ENCODE measurements around the gene DAPK1.
A peak's percentile ranks its signal among the peaks of the same experiment; 100 is the strongest.
"Not testable (repeated sequence)": the region's sequence is repeated elsewhere in the genome, so short reads cannot be mapped to it uniquely, and the experiment has no call there.

Gene DAPK1

DNA sequence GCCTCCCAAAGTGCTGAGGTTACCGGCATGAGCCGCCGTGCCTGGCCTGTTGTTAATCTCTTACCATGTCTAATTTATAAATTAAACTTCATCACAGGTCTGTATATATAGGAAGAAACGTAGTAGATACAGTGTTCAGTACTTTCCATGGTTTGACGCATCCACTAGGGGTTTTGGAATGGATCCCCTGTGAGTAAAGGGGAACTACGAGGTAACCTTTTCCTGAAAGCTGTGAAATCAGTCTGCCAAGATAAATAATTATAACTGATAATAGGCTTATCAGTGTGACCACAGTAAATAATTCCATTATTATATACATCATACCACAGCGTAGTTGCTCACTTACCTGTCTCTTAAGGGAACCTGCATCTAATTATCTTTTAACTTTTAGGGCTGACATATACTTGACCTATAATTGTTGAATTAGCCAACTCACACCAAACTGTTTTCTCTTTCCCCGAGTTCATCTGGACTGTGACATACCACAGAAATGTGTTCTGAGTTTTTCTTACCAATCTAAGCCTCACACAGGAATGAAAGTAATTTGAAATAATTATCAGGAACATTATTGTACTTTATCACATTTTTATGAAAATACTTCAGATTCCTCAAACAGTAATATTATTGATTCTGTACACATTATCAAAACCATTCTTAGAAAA lies 42.9 kb downstream of the DAPK1 start:
- no peak overlapping the region for H3K9ac ChIP-seq (ENCODE audit: low read length)
- H3K9me3 ChIP-seq (ENCODE audit: control insufficient read depth, low read length) = no peaks in the 10 kb centered on the region
- no peak overlapping the region for H3K4me3 ChIP-seq (ENCODE audit: low read length)
- no peaks in the 10 kb centered on the region for H3K4me1 ChIP-seq (ENCODE audit: control insufficient read depth, insufficient read depth, low read length)
- H3K27me3 ChIP-seq (ENCODE audit: control insufficient read depth, insufficient read depth, low read length) = no peaks in the 10 kb centered on the region
- H3K36me3 ChIP-seq (ENCODE audit: control insufficient read depth, insufficient read depth, low read length) = no peaks in the 10 kb centered on the region

DNA sequence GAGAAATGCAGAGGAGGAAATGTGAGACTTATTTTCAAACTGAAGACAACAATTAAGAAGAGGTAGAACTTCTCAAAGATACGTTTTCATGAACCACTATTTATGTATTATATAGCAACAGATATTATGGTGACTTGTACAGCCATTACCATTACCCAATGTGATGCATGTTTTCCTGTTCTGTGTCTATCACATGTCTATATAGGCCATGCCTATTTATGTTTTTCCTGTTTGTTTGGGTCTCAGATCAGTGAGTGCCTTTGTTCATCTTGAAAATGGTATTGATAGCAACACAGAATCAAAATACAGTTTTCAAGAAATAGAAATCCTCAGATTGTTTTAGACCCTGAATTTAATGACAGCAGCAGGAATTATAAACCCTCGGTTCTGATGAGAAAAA lies 44.0 kb downstream of the DAPK1 start:
- H3K4me3 ChIP-seq (ENCODE audit: low read length) = no peak overlapping the region
- H3K9ac ChIP-seq (ENCODE audit: low read length) = no peak overlapping the region
- peaks cover 11% of the 10 kb centered on the region for H3K4me1 ChIP-seq (ENCODE audit: control insufficient read depth, insufficient read depth, low read length)
- H3K9me3 ChIP-seq (ENCODE audit: control insufficient read depth, low read length) = no peaks in the 10 kb centered on the region
- no peaks in the 10 kb centered on the region for H3K27me3 ChIP-seq (ENCODE audit: control insufficient read depth, insufficient read depth, low read length)
- H3K36me3 ChIP-seq (ENCODE audit: control insufficient read depth, insufficient read depth, low read length) = no peaks in the 10 kb centered on the region

- Histone ChIP-seq H3K36me3 (ENCODE audit: control insufficient read depth, insufficient read depth, low read length) (no peaks in the 10 kb centered on the region), H3K27me3 (ENCODE audit: control insufficient read depth, insufficient read depth, low read length) (no peaks in the 10 kb centered on the region), H3K4me3 (ENCODE audit: low read length) (no peak overlapping the region), H3K9me3 (ENCODE audit: control insufficient read depth, low read length) (no peaks in the 10 kb centered on the region), H3K9ac (ENCODE audit: low read length) (no peak overlapping the region), H3K4me1 (ENCODE audit: control insufficient read depth, insufficient read depth, low read length) (peaks cover 14% of the 10 kb centered on the region)
Observed at GRCh38 chr9:87542141-87542540, 44.5 kb downstream of the DAPK1 start.

DNA sequence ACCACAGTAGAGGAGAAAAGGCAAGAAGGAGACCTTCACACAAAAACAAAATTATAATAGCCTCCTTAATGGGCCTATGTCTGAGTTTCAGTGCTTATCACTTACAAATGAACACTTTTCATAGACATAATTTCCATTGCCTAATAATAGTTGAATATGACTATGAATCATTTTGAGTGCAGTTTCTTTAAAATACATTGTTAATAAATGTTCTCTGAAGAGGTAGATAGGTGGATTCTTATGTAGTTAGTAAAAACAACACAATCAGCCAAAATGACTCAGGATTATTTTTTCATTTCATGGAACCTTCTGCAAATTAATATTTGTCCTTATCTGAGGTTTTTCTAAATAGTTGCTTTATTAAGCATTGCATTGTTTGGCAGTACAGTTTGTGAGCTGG lies 45.6 kb downstream of the DAPK1 start:
- Histone ChIP-seq H3K9ac (ENCODE audit: low read length) (no peak overlapping the region), H3K27me3 (ENCODE audit: control insufficient read depth, insufficient read depth, low read length) (no peaks in the 10 kb centered on the region), H3K9me3 (ENCODE audit: control insufficient read depth, low read length) (no peaks in the 10 kb centered on the region), H3K4me3 (ENCODE audit: low read length) (no peak overlapping the region), H3K36me3 (ENCODE audit: control insufficient read depth, insufficient read depth, low read length) (no peaks in the 10 kb centered on the region), H3K4me1 (ENCODE audit: control insufficient read depth, insufficient read depth, low read length) (peaks cover 25% of the 10 kb centered on the region)

DNA sequence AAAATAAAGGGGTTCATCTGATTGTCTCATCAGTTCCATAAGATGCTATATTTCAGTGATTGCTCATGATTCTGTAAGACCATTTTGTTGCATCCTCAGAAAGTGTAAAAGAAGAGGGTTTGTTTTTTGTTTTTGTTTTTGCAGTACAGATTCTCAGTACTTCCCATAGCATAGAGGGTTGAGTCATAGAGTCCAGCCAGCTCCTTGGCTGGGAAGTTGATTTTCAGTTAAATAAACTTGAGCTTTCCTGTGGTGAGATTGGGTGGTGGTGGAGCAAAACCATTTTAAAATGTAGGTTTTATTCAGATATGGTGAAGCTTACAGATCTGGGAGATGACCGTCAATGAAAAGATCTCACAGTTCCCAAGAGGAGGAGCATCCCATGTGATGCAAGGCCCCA lies 48.2 kb downstream of the DAPK1 start:
- Histone ChIP-seq H3K27me3 (ENCODE audit: control insufficient read depth, insufficient read depth, low read length) (no peaks in the 10 kb centered on the region), H3K4me3 (ENCODE audit: low read length) (no peak overlapping the region), H3K9ac (ENCODE audit: low read length) (no peak overlapping the region), H3K36me3 (ENCODE audit: control insufficient read depth, insufficient read depth, low read length) (no peaks in the 10 kb centered on the region), H3K4me1 (ENCODE audit: control insufficient read depth, insufficient read depth, low read length) (peaks cover 28% of the 10 kb centered on the region), H3K9me3 (ENCODE audit: control insufficient read depth, low read length) (no peaks in the 10 kb centered on the region)

- Histone ChIP-seq H3K9ac (ENCODE audit: low read length) (no peak overlapping the region), H3K9me3 (ENCODE audit: control insufficient read depth, low read length) (no peaks in the 10 kb centered on the region), H3K36me3 (ENCODE audit: control insufficient read depth, insufficient read depth, low read length) (no peaks in the 10 kb centered on the region), H3K4me1 (ENCODE audit: control insufficient read depth, insufficient read depth, low read length) (peaks cover 28% of the 10 kb centered on the region), H3K27me3 (ENCODE audit: control insufficient read depth, insufficient read depth, low read length) (no peaks in the 10 kb centered on the region), H3K4me3 (ENCODE audit: low read length) (no peak overlapping the region)
Observed at GRCh38 chr9:87546704-87547103, 49.0 kb downstream of the DAPK1 start.

DNA sequence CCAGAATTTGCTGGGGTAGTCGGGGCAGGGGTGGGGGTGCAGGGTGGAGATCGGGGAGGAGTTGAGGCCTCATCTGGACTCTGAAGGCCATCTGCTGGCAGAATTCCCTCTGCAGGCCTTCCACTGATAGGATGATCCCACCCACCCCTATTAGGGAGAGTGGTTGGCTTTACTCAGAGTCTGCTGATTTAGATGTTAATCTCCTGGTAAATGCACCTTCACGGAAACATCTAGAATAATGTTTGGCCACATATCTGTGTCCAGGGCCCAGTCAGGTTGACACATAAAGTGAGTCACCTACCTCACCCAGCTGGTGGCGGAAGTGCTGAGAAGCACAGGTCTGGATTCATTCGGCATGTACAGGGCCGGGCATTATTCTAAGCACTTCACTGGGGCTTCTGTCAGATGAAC lies 50.0 kb downstream of the DAPK1 start:
- Histone ChIP-seq H3K9me3 (ENCODE audit: control insufficient read depth, low read length) (no peaks in the 10 kb centered on the region), H3K4me1 (ENCODE audit: control insufficient read depth, insufficient read depth, low read length) (peaks cover 28% of the 10 kb centered on the region), H3K36me3 (ENCODE audit: control insufficient read depth, insufficient read depth, low read length) (no peaks in the 10 kb centered on the region), H3K27me3 (ENCODE audit: control insufficient read depth, insufficient read depth, low read length) (no peaks in the 10 kb centered on the region), H3K9ac (ENCODE audit: low read length) (peak overlapping the region; percentile 33), H3K4me3 (ENCODE audit: low read length) (no peak overlapping the region)

DNA sequence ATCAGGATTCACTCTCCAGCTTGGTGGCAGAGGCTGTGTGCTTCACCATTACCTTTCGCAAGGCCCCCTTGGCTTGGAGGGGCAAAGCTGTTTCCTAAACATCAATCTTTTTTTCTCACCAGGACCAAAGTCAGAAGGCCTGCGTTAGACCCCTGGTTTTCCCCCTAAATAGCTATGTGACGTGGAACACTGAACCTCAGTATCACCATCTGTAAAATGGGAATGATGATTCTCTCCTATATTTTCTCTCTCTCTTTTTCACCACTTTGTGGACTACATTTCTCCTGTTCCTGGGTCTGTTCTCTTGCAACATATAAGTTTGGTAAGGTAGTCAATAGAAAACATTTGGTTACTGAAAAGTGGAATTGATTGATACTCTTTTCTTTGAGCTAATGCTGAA lies 50.5 kb downstream of the DAPK1 start:
- H3K9ac ChIP-seq (ENCODE audit: low read length) = peak overlapping the region; percentile 33
- peaks cover 28% of the 10 kb centered on the region for H3K4me1 ChIP-seq (ENCODE audit: control insufficient read depth, insufficient read depth, low read length)
- no peaks in the 10 kb centered on the region for H3K27me3 ChIP-seq (ENCODE audit: control insufficient read depth, insufficient read depth, low read length)
- no peak overlapping the region for H3K4me3 ChIP-seq (ENCODE audit: low read length)
- no peaks in the 10 kb centered on the region for H3K9me3 ChIP-seq (ENCODE audit: control insufficient read depth, low read length)
- no peaks in the 10 kb centered on the region for H3K36me3 ChIP-seq (ENCODE audit: control insufficient read depth, insufficient read depth, low read length)

DNA sequence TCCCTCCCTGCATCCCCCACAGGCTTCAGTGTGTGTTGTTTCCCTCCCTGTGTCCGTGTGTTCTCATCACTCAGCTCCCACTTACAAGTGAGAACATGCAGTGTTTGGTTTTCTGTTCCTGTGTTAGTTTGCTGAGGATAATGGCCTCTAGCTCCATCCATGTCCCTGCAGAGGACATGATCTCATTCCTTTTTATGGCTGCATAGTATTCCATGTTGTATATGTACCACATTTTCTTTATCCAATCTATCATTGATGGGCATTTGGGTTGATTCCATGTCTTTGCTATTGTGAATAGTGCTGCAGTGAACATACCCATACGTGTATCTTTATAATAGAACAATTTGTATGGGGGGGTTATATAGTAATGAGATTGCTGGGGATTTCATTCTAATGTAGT lies 51.4 kb downstream of the DAPK1 start:
- not testable (repeated sequence) for H3K4me3 ChIP-seq (ENCODE audit: low read length); H3K9me3 ChIP-seq (ENCODE audit: control insufficient read depth, low read length); H3K27me3 ChIP-seq (ENCODE audit: control insufficient read depth, insufficient read depth, low read length); H3K9ac ChIP-seq (ENCODE audit: low read length); H3K36me3 ChIP-seq (ENCODE audit: control insufficient read depth, insufficient read depth, low read length)
- H3K4me1 ChIP-seq (ENCODE audit: control insufficient read depth, insufficient read depth, low read length) = peaks cover 28% of the 10 kb centered on the region

DNA sequence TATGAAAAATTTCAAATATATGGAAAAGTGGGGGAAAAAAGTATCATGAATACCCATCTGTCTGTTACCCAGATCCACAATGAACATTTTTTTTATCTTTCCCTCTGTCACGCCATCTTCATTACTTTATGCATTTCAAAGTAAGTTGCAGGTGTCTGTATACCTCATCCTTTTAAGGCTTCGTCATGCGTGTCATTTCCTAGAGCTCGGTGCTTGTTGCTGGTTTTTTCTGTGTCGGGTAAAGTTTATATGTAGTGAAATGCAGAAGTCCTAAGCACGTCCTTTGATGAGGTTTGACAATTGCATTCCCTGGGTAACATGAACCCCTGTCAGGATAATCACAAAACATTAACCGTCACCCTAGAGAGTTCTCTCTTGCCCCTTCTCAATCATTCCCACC lies 52.1 kb downstream of the DAPK1 start:
- Histone ChIP-seq H3K4me1 (ENCODE audit: control insufficient read depth, insufficient read depth, low read length) (peaks cover 32% of the 10 kb centered on the region), H3K9ac (ENCODE audit: low read length) (no peak overlapping the region), H3K27me3 (ENCODE audit: control insufficient read depth, insufficient read depth, low read length) (no peaks in the 10 kb centered on the region), H3K9me3 (ENCODE audit: control insufficient read depth, low read length) (no peaks in the 10 kb centered on the region), H3K36me3 (ENCODE audit: control insufficient read depth, insufficient read depth, low read length) (no peaks in the 10 kb centered on the region), H3K4me3 (ENCODE audit: low read length) (no peak overlapping the region)

- Histone ChIP-seq H3K4me1 (ENCODE audit: control insufficient read depth, insufficient read depth, low read length) (peaks cover 37% of the 10 kb centered on the region), H3K9me3 (ENCODE audit: control insufficient read depth, low read length) (no peaks in the 10 kb centered on the region), H3K27me3 (ENCODE audit: control insufficient read depth, insufficient read depth, low read length) (no peaks in the 10 kb centered on the region), H3K36me3 (ENCODE audit: control insufficient read depth, insufficient read depth, low read length) (no peaks in the 10 kb centered on the region), H3K9ac (ENCODE audit: low read length) (no peak overlapping the region), H3K4me3 (ENCODE audit: low read length) (no peak overlapping the region)
Observed at GRCh38 chr9:87550253-87550954, 52.7 kb downstream of the DAPK1 start.

GRCh38 chr9:87551772-87552217 lies 54.1 kb downstream of the DAPK1 start:
- Histone ChIP-seq H3K36me3 (ENCODE audit: control insufficient read depth, insufficient read depth, low read length) (no peaks in the 10 kb centered on the region), H3K9me3 (ENCODE audit: control insufficient read depth, low read length) (no peaks in the 10 kb centered on the region), H3K9ac (ENCODE audit: low read length) (no peak overlapping the region), H3K4me3 (ENCODE audit: low read length) (no peak overlapping the region), H3K4me1 (ENCODE audit: control insufficient read depth, insufficient read depth, low read length) (peaks cover 38% of the 10 kb centered on the region), H3K27me3 (ENCODE audit: control insufficient read depth, insufficient read depth, low read length) (no peaks in the 10 kb centered on the region)
